Measurements from ENCODE around the gene CALHM6.

DNA sequence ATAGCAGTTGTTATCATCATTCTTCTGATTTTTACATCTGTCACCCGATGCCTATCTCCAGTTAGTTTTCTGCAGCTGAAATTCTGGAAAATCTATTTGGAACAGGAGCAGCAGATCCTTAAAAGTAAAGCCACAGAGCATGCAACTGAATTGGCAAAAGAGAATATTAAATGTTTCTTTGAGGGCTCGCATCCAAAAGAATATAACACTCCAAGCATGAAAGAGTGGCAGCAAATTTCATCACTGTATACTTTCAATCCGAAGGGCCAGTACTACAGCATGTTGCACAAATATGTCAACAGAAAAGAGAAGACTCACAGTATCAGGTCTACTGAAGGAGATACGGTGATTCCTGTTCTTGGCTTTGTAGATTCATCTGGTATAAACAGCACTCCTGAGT, 2.1 kb downstream of the CALHM6 start:
- TF ChIP-seq EZH2 (IDR thresholded peaks at IDR 0.05; ENCODE audit: borderline replicate concordance, low read length) = no peak
- TF ChIP-seq, protein P1, sequence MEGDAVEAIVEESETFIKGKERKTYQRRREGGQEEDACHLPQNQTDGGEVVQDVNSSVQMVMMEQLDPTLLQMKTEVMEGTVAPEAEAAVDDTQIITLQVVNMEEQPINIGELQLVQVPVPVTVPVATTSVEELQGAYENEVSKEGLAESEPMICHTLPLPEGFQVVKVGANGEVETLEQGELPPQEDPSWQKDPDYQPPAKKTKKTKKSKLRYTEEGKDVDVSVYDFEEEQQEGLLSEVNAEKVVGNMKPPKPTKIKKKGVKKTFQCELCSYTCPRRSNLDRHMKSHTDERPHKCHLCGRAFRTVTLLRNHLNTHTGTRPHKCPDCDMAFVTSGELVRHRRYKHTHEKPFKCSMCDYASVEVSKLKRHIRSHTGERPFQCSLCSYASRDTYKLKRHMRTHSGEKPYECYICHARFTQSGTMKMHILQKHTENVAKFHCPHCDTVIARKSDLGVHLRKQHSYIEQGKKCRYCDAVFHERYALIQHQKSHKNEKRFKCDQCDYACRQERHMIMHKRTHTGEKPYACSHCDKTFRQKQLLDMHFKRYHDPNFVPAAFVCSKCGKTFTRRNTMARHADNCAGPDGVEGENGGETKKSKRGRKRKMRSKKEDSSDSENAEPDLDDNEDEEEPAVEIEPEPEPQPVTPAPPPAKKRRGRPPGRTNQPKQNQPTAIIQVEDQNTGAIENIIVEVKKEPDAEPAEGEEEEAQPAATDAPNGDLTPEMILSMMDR (IDR thresholded peaks at IDR 0.05; ENCODE audit: low read length) = no peak

Data from OCI-LY1 (cell line).